Stimulated activated CD8-positive, alpha-beta memory T cell treated with anti-CD3 and anti-CD28 coated beads, Interleukin-2, amount 100 ng/mL, for 1 hour (primary cell): ENCODE measurements around the gene HP.
"Not testable (repeated sequence)": the region's sequence is repeated elsewhere in the genome, so short reads cannot be mapped to it uniquely, and the experiment has no call there.

ENCODE experiments used
- DNase-seq, 2 donors: peaks; one replicate each; pipeline ENCODE4 v3.0.0-alpha.2; 2020; ENCODE audit warnings: low read depth in 2 of 2

HP gene

DNA sequence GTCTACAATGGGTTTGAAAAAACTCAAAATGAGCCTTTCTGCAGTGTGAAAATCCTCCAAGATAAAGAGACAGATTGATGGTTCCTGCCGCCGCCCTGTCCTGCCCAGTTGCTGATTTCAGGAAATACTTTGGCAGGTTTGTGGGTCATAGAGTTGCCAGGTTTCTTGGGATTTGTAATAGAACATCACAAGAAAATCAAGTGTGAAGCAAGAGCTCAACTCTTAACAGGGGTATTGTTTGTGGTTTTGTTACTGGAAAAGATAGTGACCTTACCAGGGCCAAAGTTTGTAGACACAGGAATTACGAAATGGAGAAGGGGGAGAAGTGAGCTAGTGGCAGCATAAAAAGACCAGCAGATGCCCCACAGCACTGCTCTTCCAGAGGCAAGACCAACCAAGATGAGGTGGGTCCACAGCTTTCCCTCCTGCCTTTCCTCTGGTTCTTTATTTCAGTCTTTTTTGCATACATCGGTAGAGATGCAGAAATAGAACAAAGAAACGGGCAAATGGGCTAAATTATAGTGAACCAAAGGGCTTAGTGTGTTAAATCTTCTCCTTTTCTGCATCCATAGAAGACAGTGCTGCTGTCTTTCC is at the start of gene HP:
TSS of gene HP (plus strand) at position 252 of the 594 bp plus-strand sequence. CDS start at position 400, 148 bp downstream.
- DNase-seq: not testable (repeated sequence)

GRCh38 chr16:72008065-72008423 is 46.3 kb upstream of the HP start:
- not testable (repeated sequence) for DNase-seq

DNA sequence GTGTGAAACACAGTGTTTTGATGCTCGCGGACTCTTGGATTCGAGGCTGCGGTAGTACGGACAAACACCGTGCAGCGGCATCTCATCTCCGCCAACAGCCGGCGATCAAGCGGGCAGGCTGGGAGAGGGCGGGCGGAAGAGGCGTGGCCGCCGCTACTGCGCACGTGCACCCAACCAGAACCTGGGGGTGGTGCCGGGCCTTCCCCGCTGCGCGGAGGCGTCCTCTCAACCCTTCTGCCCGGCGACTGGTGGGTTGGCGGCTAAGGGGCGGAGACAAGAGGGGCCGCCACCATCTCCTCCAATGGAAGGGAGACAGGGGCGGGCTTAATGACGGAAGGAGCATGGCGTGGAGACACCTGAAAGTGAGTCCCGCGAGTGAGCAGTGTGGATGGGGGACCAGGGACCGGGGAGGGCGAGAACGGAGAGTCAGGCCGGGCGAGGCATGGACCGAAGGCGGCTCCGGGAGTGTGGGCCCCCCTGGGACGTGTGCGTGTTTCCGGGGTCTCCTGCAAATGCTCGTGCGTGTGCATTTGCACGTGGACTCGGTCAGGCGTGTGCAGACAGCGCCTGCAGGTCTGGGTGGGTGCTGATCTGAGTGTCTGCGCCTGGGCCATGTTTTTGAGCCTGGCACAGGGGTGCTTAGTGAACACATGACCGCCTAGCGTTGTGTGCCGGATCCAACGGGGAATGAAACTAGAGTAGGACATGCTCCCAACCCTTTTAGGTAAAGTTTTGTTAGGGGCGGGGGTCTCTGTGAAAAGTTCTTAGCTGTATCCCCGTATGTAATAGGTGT is 45.7 kb upstream of the HP start, which contains the start of gene DHODH:
TSS of gene DHODH (plus strand) at position 321 of the 793 bp plus-strand sequence. CDS start at position 342, 21 bp downstream.
- DNase-seq: peak; percentile 92 to 96

GRCh38 chr16:72009779-72010178 is 44.5 kb upstream of the HP start:
- DNase-seq: no peak

- no peak for DNase-seq
Observed at GRCh38 chr16:72012607-72013006, 41.7 kb upstream of the HP start.

DNA sequence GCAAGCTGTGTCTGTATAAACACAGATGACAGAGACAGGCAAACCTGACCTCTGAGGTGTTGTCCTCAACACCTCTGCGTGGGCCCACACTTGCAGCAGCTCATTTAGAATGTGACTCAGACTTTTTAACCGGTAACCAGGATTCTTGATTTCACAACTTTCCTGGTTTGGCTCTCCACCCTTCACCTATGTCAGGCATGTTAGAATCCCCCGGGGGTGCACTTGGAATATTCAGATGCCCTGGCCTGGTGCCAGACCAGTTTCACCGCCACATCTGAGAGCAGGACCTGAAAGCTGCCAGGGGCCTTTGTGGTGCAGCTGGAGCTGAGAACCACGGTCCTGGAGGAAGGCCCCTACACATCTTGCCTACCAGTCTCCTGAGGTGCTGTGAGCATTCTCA is 40.9 kb upstream of the HP start:
- DNase-seq: no peak

DNA sequence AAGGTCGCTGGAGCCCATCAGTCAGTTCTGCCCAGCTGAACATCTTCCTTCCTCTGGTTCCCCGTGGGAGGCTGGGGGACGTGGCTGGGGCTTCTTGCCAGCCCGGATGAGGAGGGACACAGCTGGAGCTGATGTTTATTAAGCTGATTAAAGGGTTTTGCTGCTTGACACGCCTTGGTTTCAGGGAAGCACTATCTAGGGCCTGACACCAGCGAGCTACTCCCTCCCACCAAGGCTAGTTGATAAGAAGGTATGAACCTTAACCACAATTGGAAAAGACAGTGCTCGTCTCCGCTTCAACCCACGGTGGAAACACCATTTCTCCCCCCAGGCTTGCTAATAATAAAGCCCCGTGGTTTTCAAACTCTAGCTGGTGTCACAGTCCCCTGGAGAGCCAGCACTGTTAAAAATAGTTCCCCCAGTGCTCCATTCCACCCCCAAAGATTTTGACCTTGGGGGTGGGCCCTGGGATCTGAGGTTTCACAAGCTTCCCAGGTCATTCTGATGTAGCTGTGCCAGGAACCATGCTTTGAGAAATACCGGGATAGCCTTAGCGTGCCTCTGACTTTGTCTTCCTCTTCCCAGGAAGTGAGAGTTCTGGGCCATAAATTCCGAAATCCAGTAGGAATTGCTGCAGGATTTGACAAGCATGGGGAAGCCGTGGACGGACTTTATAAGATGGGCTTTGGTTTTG is 40.3 kb upstream of the HP start:
- no peak for DNase-seq

DNA sequence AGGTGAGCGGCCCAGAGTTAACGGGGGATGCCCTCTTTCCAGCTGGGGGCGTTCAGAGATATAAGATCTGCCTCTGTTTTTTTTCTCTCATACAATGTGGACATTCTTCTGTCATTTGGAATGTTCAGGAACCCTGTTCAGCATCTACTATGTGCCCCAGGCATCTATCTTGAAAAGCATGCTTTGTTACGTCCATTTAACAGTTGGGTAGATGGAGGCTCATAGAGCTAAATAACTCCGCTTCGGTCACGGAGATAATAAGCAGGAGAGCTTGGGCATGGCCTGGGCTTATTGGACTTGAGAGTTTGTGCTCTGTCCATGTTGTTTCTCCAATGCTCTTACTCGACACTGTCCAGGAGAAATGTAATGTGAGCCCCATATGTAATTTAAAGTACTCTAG is 39.6 kb upstream of the HP start:
- no peak for DNase-seq

DNA sequence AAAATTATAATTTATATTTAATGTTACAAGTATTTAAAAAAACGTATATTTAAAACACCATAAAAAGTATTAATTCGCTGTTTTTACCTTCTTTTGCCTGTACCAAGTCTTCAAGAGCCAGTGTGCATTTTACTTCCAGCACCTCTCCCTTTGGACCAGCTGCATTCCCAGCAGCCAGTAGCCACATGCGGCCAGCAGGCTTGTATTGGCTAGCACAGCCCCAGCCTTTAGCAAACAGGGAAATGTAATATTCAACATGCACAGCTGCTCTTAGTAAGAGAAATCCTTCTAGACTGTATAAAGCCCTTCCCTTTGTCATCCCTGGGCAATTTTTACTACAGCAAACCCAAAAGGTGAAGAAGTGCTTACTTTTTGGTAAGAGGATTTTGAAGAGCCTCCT is 39.2 kb upstream of the HP start:
- no peak for DNase-seq

DNA sequence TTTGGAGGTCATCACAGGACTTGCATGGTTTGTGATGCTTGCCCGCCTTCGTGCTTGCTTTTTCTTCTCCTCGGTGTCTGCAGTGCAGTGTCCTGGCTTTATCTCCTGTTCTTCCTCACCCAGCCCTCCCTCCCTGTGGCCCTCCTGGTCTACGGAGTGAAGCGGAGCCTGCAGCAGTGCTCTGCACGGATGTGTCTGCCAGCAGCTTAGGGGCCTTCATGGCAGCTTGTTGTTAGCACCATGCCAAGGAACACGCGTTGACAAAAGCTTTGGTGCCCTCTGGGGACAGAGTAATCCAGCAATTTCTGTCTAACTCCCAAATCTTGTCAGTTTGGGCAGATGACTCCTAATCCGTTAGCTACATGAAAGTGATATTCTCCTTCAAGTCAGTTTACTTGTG is 35.8 kb upstream of the HP start:
- DNase-seq: no peak

DNA sequence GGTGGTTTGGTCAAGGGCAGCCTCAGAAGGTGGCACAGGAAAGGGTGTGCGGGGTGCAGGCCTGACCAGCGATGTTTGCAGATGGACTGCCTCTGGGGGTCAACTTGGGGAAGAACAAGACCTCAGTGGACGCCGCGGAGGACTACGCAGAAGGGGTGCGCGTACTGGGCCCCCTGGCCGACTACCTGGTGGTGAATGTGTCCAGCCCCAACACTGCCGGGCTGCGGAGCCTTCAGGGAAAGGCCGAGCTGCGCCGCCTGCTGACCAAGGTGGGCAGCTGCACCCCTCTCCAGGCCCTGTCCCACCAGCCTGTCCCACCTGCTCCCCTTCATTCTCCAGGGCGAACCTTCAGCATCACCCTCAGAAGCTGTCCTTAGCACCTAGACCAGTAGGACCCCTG is 33.3 kb upstream of the HP start:
- DNase-seq: no peak

GRCh38 chr16:72022127-72022526 is 32.2 kb upstream of the HP start:
- no peak for DNase-seq

GRCh38 chr16:72023962-72024361 is 30.3 kb upstream of the HP start:
- no peak for DNase-seq

DNA sequence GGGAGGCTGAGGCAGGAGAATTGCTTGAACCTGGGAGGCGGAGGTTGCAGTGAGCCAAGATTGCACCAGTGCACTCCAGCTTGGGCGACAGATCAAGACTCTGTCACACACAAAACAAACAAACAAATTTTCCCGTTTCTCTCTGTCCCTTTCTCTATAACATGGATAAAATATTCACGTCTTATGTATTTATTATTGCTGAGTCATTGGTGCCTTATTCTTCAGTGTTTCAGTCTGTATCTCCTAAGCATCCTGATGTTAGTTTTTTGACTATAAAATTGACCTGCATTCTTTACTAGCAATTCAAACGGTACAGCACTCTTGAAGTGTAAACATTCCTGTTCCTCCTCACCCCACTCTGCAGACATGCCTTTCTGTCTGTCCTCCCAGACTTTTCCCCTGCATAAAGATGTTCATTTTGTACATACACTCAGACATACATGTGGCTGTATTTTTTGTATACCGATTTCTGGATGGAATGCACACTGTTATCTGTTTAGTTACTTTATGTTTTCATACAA is 29.4 kb upstream of the HP start:
- DNase-seq: no peak

- no peak for DNase-seq
Observed at GRCh38 chr16:72025404-72026114, 28.7 kb upstream of the HP start.

DNA sequence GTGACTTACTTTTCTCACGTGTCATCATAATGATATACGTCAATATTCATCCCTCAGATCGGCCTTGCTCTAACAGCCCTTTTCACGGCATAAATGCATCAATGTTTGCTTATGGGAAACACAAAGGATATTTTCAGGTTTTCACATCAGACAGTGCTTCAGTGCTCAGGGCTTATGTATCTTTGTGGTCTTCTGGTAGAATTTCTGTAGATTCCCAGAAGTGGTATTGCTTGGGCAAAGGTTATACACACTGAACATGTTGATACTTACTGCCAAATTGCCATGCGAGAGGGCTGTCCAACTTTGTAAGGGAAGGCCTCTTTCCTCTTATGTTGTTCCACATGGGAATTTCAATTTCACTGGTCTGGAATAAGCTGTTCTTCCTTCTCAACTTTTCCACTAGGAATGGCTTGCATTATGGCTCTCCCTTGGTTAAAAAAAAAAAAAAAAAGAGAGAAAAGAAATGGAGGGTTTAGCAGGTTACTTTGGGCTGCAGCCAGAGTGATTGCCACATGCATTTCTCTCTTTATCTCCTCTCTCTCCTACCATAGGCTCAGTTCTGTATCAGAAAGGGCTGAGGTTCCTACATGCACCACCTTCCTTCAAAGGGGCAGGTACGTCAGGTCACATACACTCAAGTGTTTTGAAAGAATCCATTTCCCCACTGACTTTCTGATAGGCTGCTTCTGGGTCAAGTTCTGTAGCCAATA is 26.5 kb upstream of the HP start:
- DNase-seq: no peak

DNA sequence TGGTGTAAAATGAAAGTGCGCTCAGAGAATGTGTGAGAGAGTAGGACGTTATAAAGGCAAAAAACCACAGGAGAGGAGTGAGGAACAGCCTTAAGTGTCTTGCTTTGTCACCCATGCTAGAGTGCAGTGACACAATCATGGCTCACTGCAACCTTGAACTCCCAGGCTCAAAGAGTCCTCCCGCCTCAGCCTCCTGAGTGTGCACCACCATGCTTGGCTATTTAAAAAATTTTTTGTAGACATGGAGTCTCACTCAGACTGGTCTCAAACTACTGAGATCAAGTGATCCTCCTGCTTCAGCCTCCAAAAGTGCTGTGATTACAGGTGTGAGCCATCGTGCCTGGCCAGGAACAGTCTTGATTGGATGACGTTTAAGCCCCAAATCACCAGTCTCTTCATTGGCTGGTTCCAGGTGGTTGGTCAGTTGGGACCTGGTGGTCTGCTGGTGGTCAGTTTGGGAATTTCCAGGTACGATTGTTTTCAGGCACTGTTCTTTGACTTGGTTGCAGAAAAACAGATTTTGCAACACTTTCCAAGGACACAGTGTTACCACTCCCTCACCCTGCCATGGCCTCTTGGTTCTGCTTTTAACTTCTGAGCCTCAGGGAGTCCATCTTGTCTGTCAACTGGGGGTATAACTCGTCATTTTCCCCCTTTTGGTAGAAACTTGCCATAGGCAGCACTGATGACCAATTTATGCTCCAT is 24.6 kb upstream of the HP start:
- no peak for DNase-seq

DNA sequence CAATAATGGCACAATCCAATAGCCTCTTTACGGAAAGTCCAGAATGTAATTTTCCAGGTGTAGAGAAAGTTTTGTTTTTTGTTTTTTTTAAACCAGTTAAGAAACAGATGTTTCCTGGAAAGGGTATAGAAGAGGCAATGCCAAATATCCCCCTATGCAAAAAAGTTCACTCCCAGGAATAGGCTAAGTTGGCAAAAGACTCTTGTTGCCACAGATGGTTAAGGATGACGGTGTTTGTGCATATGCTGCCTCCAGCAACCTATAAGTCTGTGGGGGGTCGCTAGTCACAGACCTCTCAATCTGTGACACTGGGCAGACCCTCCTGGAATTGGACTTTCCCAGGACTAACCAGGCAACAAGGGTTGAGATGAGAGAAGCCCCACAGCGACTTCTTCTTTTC is 20.9 kb upstream of the HP start:
- DNase-seq: no peak

DNA sequence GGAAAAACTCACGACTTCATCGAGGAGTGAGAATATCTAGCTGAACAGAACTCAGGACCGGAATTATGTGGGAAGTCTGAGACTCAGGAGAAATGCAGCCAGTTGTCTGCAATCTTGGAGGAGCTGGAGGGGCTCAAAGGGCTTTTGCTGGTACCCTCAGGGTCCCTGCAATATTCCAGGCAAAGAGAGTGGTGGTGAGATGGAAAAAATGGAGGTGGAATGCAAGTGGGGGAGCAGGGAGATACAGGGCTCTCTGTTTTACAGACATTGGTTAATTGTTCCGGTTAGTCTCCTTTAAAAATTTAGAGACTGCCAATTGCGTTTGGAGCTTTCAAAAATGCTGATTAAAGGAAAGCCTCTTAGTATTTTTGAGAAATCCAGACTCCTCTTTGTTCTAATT is 18.2 kb upstream of the HP start:
- no peak for DNase-seq

- no peak for DNase-seq
Observed at GRCh38 chr16:72042157-72042660, 12.1 kb upstream of the HP start.

GRCh38 chr16:72043058-72043457 is 11.2 kb upstream of the HP start:
- DNase-seq: no peak
